CD4-positive, alpha-beta T cell treated with Interleukin-1 beta for 1 hour (primary cell): ENCODE data around the gene DYSF.

Experiments
- DNase-seq, 2 donors: peaks; one replicate each; pipeline ENCODE4 v3.0.0-alpha.2; 2020 to 2022

DYSF gene

GRCh38 chr2:71605781-71606241, 152.4 kb downstream of the DYSF start:
- DNase-seq, result no peak

GRCh38 chr2:71606244-71606643, 152.9 kb downstream of the DYSF start:
- DNase-seq, result no peak

- DNase-seq, result no peak
Measured at GRCh38 chr2:71607151-71607889, 154.0 kb downstream of the DYSF start.

DNA sequence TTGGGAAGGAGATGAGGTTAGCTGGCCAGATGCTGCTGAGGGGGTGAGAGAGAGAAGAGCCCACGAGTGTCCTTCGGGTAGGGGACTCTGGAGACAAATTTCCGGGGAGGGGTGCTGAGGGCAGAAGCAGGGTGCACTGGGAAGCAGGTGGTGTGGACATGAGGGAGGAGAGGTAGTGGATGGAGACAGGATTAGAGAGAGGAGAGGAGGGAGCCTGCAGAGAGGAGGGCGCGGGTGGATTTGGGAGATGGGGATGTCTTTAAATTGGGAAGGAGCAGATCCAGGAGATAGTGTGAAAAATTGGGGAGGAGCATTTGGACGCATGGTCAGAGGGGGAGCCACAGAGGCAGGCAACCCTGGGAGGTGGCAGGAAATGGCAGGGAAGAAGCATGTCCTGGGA, 154.7 kb downstream of the DYSF start:
- no peak for DNase-seq

DNA sequence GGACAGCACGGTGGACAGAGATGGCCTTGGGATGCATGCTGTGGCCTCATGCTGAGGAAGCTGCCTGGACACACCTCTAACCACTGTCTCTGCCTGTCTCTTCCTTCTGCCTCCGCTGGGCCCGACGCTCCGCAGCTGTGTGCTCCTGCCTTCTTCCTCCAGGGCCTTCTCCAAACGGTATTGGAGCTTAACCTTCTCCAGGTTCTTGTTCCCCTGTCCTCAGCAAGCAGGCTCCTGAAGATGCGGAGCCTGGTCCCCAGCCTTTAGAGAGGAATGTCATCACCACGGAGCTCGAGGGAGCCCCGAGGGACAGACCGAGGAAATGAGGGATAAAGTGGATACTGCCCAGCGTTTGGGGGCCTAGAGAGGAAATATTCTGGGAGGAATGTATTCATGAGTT, 155.1 kb downstream of the DYSF start:
- no peak for DNase-seq

GRCh38 chr2:71609029-71609428, 155.7 kb downstream of the DYSF start:
- no peak for DNase-seq

DNA sequence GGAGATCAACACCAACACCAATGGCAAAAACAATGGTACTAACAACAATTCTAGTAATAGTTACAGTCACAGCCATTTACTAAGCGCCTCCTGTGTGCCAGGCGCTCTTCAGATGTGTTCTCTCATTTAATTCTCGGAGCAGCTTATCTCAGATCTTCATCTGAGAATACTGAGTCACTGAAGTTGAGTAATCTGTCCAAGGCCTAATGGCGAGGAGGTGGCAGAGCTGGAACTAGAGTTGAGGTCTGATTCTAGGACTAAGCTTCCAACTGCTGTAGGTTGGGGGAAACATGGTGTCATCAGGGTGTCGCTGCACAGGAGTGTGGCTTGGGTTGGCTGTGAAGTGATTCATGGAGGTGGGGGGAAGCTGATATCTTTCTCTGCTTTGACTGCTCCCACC, 156.1 kb downstream of the DYSF start:
- no peak for DNase-seq

DNA sequence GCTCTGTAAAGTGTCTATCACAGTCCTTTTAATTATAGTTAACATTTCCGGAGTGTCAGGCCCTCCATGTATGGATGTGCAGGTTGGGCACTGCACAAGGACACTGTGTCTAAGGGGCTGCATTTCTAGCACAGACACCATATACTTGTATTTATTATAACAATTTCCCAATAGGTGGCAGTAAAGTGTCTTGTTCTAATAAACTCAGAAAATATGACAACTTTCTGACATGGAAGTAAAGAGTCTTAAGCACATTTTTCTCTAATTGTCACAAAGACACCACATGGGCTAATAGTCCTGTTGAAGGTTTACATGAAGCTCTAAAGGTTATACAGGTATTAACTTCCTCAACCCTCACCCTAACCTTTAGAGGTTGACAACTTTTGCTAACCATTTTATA, 156.6 kb downstream of the DYSF start:
- DNase-seq, result no peak

DNA sequence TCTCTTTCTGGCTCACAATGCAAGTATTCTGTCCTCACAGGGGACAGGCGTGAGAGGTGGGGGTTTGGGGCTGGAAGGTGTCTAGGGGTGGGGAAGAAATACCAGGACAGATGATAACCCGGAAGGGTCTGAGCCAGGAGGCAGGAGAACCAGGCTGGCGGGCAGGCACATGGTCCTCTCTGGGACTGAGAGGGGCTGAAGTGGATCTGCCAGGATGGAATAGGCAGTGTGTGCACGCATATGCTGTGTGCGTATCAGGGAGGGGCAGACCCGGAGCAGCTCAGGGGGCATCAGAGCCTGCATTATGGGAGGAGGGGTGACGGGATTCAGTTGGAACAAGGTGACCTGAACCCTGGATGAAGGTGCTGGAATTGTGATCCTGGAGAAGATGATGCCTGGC, 157.3 kb downstream of the DYSF start:
- no peak for DNase-seq

GRCh38 chr2:71611247-71611646, 157.9 kb downstream of the DYSF start:
- DNase-seq, result no peak

DNA sequence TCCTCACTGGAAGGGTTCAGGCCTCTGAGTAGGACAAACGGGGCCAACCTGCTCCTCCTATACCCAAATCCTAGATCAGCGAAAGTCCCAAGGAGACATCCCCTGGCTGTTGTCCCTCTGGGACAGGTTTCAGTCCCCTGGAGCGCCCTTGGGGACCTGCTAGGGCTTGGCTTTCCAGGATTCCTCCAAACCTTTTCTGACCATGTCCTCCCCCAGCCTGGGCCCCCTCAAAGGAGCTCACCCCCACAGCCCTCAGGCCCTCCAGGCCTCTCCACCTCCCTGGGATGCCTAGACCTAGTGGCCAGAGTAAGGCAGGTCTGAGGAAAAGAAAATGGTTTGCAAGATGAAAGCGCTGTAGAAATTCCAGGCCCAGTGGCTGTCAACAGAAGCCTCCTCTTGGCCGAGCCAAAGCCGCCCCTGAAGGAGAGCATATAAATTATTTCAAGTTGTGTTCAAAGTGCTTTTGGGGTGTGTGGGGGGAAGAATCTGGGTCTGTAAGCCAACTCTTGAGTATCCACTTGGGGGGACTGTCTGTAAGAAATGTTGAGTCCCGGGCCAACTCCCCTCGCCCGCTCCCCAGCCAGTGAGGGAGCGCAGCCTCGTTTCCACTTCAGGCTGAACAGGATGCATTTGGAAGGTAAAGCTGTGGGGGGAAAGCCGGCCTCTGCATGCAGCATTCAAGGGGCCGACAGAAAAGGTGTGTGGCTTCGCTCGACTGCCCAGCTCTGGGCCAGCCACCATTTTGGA, 158.6 kb downstream of the DYSF start:
- no peak for DNase-seq

- no peak for DNase-seq
Measured at GRCh38 chr2:71612581-71613402, 159.4 kb downstream of the DYSF start.

GRCh38 chr2:71613403-71613952, 160.1 kb downstream of the DYSF start:
- DNase-seq, result no peak

DNA sequence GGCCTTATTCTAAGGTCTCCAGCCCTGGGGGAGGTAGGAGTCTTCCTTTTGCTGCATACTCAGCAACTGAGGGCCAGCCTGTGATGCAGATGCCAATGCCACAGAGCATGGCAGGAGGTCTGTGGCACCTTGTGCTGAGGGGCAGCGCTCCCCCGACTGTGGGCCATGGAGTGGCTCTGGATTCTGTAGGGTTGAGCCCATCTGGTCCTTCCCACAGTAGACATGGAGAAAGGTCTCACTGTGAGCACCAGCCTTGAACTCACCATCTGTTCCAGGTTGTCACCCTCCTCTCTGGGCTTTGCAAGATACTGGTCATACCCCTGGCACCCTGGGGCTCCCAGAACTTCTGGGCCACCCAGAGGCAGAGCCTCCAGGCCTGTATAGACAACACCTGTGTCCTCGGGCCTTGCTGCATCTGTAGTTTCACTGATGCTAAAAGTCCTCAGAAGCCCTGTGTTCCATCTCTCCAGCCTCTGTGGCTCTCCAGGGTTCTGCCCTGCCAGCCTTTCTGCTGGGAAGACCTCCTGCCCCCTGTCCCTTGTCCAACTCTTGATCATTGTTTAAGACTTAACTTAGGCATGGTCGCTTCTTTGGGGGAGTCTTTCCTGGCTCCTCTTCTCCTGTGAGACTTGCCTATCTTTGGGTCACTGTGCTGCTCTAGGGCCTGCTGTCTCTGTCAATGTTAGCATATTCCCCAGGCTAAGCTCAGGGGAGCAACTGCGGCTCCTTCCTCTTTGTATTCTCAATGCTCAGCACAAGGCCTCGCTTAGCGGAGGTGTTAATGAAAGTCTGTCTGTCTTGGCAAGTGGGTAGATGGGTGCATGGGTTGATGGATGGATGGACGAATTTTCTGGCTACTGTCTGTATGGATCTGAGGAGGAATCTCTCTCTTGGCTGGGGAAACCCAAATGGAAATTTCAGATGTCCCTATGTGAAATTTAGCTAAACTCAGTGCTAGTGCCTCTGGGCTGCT, 160.9 kb downstream of the DYSF start:
- DNase-seq, result no peak

DNA sequence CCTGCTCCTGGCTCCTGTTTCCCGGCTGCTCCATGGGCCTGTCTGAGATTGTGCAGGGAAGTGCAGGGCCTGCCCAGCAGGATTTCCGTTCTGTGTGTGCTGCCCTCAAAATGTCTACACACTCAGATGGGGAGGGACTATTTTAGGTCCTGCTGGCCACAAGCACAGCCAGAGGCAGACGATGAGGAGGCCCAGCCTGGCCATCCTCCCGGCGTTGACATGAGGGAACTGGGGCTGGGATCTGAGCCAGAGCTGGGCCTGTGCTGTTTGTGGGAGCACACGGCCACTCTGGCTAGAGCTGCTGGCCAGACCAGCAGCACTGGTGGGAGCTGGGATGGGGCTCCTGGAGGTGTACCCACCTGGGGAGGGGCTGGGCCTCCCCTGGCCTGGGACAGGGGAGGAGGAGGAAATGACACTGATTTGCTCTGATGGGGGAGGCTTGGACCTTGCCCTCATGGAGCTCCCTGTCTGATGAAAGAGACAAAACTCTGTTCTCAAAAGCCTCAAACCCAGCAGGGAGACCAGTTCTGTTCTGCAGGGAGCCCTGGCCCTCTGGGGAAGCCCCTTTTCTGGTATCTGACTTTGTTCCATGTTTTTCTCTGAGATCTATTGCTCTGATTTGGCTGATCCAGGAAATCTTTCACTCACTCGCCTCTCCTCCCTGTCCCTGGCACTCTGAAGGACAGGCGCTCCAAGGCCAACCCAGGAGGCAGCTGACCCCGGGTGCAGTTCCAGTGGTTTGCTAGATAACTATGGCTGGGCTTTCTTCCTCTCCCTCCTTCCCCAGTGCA, 161.8 kb downstream of the DYSF start:
- DNase-seq, result no peak

DNA sequence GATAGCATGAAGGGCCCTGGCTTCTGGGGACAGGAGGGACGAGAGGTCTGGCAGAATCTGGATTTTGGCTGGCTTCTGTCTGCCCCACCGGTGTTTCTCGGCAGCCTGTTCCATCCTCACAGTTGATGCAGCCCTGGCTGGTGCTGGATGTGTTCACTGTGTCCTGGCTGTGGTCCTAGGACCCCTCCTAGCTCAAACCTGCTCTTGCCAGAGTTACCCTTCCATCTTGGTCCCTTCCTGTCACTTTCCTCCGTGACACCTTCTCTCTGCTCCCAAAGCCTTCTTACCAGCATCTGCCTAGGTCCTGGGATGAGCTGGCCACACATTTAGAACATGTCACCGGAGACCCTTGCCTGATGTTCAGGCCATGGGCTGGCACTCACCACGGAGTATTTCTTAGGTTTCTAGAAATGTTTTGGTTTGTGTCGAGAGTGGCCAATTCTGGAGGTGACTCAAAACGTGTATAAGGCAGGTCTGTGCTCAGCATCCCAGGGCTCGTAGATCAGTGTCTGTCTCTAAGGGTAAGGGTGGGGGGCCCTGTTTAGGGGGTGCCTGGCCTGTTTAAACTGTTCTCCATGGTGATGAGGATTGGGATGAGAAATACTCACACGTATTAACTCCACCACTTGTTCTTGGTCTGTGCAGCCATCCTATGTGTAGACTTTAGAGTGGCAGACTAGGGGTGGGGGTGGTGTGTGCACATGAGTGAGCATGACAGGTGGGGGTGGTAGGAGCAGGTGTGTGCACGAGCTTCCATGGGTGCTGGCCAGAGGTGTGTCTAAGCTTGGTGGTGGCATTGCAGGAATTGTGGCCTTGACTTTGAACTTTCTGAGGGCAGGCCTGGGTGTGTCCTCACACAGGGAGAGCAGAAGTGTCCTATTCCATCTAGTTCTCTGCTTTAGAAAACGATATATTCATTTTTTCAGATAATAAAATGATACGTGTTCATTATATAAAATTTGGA, 162.7 kb downstream of the DYSF start:
- no peak for DNase-seq

DNA sequence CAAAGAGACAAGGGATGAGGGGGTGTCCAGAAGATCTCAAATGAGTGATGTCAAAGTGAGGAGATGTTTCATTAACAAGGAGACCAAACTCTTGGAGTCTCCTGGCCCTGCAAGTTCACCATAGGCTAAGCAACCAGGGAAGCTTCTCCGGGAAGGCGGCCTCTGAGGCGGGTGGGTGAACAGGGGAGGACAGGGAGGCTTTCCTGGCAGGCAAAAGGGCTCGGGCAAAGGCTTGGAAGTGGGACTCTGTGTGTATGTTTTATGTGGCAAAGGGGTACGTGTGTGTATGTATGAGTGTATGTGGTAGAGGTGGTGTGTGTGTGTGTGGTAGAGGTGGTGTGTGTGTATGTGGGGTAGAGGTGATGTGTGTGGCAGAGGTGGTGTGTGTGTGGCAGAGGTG, 163.9 kb downstream of the DYSF start:
- no peak for DNase-seq

DNA sequence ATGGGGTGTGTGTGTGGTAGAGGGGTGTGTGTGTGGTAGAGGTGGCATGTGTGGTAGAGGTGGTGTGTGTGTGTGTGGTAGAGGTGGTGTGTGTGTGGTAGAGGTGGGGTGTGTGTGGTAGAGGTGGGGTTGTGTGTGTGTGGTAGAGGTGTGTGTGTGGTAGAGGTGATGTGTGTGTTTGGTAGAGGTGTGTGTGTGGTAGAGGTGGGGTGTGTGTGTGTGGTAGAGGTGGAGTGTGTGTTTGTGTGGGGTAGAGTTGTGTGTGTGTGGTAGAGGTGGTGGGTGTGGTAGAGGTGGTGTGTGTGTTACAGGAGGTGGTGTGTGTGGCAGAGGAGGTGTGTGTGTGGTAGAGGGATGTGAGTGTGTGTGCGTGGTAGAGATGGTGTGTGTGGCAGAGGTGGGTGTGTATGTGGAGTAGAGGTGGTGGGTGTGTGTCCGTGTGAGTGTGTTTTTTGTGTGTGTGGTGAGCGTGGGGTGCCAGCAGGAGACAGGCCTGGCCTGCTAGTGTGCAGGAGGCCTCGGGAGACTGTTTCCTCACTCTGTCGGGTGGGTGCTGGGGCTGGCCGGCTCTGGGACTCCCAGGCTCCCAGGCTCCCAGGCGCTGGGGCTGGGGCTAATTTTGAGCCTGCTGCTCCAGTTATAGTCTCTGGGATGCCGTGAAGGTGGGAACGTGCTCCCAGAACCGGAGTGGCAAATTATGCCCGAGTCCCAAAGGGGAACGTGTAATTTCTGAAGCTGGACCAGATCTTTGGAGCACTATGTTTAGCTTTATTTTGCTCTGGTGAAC, 165.2 kb downstream of the DYSF start:
- no peak for DNase-seq

- DNase-seq, result no peak
Measured at GRCh38 chr2:71619230-71619741, 165.9 kb downstream of the DYSF start.
